BE2C (cell line): ENCODE results near the gene NALCN.

Experiments used
- DNase-seq: peaks from one replicate; pipeline ENCODE4 v3.0.0-alpha.2; 2020
- H3K27me3 ChIP-seq: fragments of 250-450 bp; sonication (Bioruptor Pico); 2 replicates; pipeline ENCODE4 v1.5.1; 2020; ENCODE audit warnings: mild to moderate bottlenecking
- H3K36me3 ChIP-seq: fragments of 250-450 bp; sonication (Bioruptor Pico); 2 replicates; pipeline ENCODE4 v1.5.1; 2020; ENCODE audit warnings: mild to moderate bottlenecking
- H3K4me1 ChIP-seq: fragments of 250-450 bp; sonication (Bioruptor Pico); 2 replicates; pipeline ENCODE4 v1.5.1; 2020
- H3K4me3 ChIP-seq: 2 replicates; pipeline ENCODE4 v1.5.1; 2011; ENCODE audit warnings: low read depth, low read length
- H3K9me3 ChIP-seq: fragments of 250-450 bp; sonication (Bioruptor Pico); 2 replicates; pipeline ENCODE4 v1.5.1; 2020
- TF ChIP-seq, protein P1 (sequence below): IDR thresholded peaks from 2 replicates; pipeline ENCODE4 v1.5.1; 2012; ENCODE audit warnings: mild to moderate bottlenecking, low read depth, low read length

NALCN gene

DNA sequence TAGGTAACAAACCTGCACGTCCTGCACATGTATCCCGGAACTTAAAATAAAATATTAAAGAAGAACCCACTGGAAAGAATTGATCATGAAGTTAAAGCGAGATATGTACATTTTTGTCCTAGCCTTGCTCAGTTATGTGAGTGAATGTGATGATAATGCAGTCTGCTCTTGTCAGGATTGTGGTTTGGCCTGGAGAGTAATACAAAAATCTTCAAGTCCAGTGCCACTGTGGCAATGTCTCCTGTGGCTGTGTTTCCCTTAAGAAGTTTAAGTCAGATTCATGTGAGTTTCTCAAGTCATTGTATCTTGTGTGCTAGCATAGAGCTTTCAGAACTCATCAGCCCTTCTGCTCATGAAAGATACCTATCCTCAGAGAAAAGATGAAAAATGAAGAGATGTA lies 18.2 kb upstream of the NALCN start:
- TF ChIP-seq, protein P1, sequence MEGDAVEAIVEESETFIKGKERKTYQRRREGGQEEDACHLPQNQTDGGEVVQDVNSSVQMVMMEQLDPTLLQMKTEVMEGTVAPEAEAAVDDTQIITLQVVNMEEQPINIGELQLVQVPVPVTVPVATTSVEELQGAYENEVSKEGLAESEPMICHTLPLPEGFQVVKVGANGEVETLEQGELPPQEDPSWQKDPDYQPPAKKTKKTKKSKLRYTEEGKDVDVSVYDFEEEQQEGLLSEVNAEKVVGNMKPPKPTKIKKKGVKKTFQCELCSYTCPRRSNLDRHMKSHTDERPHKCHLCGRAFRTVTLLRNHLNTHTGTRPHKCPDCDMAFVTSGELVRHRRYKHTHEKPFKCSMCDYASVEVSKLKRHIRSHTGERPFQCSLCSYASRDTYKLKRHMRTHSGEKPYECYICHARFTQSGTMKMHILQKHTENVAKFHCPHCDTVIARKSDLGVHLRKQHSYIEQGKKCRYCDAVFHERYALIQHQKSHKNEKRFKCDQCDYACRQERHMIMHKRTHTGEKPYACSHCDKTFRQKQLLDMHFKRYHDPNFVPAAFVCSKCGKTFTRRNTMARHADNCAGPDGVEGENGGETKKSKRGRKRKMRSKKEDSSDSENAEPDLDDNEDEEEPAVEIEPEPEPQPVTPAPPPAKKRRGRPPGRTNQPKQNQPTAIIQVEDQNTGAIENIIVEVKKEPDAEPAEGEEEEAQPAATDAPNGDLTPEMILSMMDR: no peak
- Histone ChIP-seq H3K4me1 (no peaks in the 10 kb centered on the region), H3K9me3 (no peaks in the 10 kb centered on the region), H3K36me3 (no peaks in the 10 kb centered on the region), H3K27me3 (no peaks in the 10 kb centered on the region), H3K4me3 (no peak overlapping the region)
- no peak for DNase-seq

DNA sequence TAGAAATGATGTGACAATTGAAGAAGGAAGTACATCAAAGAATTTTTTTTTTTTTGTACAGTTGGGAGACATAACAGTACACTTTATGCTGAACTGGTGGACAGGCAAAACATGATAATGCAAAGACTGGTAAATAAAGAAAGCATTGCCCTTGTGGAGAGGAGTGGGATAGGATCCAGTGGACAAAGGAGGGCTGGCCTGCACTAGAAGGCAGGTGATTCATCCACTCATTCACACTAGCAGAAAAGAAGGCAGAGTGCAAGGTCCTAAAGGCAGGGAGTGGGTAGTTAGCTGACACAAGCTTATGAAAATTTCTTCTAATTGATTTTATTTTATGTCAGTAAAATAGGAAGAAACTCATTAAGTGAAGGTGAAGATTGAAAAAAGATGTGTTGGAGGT lies 17.6 kb upstream of the NALCN start:
- no peaks in the 10 kb centered on the region for H3K9me3 ChIP-seq
- H3K4me1 ChIP-seq: no peaks in the 10 kb centered on the region
- DNase-seq: no peak
- no peak overlapping the region for H3K4me3 ChIP-seq
- no peaks in the 10 kb centered on the region for H3K36me3 ChIP-seq
- TF ChIP-seq, protein P1: no peak
- peaks cover 2% of the 10 kb centered on the region; the same call in 1 of the 2 replicates for H3K27me3 ChIP-seq

DNA sequence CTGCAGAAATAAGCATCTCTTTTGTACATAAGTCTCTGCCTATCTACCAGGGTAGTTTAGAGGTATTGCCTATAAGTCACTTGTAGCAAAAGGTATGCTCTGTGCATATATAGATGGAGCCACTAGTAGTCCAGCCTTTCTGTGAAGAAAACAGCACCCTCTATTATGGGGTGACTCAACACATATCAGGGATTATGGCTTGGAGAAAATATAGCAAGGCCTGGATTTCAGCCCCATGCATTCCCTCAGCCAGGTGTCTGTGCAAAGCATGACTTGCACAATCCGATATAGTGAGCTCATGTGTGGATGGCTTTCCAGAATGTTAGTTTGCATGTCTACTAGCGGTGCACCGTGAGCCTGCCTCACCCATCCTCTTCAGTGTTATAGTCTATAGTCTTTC lies 13.4 kb upstream of the NALCN start:
- Histone ChIP-seq H3K9me3 (no peaks in the 10 kb centered on the region), H3K4me3 (no peak overlapping the region), H3K36me3 (no peaks in the 10 kb centered on the region), H3K4me1 (no peaks in the 10 kb centered on the region), H3K27me3 (peaks cover 4% of the 10 kb centered on the region; the same call in 1 of the 2 replicates)
- TF ChIP-seq, protein P1: no peak
- DNase-seq: no peak

DNA sequence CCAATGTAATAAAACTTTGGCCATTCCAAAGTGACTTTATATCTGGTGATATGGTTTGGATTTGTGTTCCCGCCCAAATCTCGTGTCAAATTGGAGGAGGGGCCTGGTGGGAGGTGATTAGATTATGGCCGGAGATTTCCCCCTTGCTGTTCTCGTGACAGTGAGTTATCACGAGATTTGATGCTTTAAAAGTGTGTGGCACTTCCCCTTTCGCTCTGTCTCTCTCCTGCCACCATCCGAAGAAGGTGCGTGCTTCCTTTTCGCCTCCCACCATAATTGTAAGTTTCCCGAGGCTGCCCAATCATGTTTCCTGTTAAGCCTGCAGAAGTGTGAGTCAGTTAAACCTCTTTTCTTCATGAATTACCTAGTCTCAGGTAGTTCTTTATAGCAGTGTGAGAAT lies 9.3 kb upstream of the NALCN start:
- TF ChIP-seq, protein P1: no peak
- Histone ChIP-seq H3K4me3 (no peak overlapping the region), H3K4me1 (no peaks in the 10 kb centered on the region), H3K9me3 (no peaks in the 10 kb centered on the region; the same call in 1 of the 2 replicates), H3K36me3 (no peaks in the 10 kb centered on the region), H3K27me3 (peaks cover 4% of the 10 kb centered on the region; the same call in 1 of the 2 replicates)
- no peak for DNase-seq

DNA sequence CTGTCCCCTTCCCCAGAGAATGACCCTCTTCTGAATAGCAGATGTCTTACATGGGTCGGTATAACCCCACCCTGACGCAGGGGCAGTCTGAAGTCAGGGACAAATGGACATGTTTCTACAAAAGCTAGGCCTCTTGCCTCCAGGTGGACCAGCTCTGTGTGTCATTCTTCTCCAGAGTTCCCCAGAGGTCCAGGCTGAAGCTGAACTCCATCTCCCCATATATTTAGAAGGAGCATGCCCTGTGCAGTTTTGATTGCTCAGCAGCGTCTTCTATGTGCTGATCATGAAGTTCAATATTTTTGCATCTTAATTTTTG lies 8.8 kb upstream of the NALCN start:
- H3K27me3 ChIP-seq: peaks cover 4% of the 10 kb centered on the region; the same call in 1 of the 2 replicates
- no peaks in the 10 kb centered on the region; the same call in 1 of the 2 replicates for H3K9me3 ChIP-seq
- H3K4me1 ChIP-seq: no peaks in the 10 kb centered on the region
- no peak overlapping the region for H3K4me3 ChIP-seq
- no peak for DNase-seq
- H3K36me3 ChIP-seq: no peaks in the 10 kb centered on the region
- TF ChIP-seq, protein P1: no peak

DNA sequence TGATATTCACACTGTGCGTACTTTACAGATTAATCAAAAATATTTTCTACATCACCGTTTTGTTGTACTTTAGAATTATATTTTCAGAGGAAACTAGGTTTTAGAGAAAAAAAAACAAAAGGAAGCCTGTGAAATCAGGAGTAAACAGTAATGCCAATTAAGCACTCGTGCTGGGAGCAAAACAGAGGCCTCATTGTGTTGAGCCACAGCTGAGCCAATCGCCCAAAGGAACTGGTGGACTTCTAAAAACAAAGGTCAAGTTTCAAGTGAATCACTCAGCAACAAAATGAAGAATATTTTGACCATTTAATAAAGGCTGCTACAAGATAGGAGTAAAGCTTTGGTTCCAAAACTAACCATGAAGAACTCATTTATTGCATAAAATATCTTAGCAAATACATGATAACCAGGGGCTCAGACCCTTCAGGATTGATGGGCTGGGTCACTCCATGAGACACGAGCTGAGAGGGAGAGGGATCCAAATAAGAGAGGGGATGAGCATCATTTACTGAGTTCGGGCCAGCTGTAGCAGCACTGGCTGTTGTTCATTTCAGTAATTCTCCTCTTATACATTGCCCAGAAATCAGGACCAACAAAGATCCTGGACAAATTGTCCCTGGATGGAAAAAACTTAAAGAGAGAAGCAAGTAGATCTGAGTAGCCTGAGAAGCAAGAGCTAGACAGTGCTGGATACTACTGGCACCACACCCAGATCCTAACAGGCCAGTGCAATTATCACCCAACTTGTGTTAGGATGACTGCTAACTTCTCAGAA lies 8.3 kb upstream of the NALCN start:
- no peak overlapping the region for H3K4me3 ChIP-seq
- H3K9me3 ChIP-seq: no peaks in the 10 kb centered on the region; the same call in 1 of the 2 replicates
- H3K4me1 ChIP-seq: no peaks in the 10 kb centered on the region
- TF ChIP-seq, protein P1: no peak
- DNase-seq: no peak
- no peaks in the 10 kb centered on the region for H3K36me3 ChIP-seq
- H3K27me3 ChIP-seq: peaks cover 4% of the 10 kb centered on the region; the same call in 1 of the 2 replicates
